D721Med (cell line): ENCODE data around the gene CDADC1.
"Not testable (repeated sequence)": the region's sequence is repeated elsewhere in the genome, so short reads cannot be mapped to it uniquely, and the experiment has no call there.

Source experiments
- DNase-seq: peaks from one replicate; pipeline ENCODE4 v3.0.0; 2011; ENCODE audit warnings: low spot score; ENCODE audit not compliant: insufficient read length
- FAIRE-seq: peaks from 2 replicates; lab custom pipeline; 2011; peaks lifted over from hg19 to GRCh38; lab: Jason Lieb, UNC
- CTCF ChIP-seq: IDR thresholded peaks from 2 replicates; pipeline ENCODE4 v1.5.1; 2012; ENCODE audit warnings: mild to moderate bottlenecking, control low read depth; ENCODE audit not compliant: insufficient read depth; ENCODE audit errors: missing control alignments

The CDADC1 gene

DNA sequence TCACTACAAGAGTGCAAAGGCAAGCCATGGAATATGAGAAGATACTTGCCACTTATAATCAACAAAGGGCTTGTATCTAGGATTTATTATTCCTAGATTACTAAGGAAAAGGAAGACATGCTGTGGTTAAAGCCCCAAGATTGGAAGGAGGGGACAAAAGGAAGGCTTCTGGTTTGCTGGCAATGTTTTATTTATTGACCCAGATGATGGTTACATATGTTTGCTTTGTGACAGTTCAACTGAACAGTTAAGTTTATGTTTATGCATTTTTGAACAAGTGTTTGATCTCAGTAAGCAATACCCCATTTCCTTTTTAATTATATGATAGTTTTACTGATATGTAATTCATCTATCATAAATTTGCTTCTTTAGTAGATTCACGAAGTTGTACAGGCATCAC, 40.3 kb downstream of the CDADC1 start:
- no peak for TF ChIP-seq CTCF
- no peak for DNase-seq
- no peak for FAIRE-seq

DNA sequence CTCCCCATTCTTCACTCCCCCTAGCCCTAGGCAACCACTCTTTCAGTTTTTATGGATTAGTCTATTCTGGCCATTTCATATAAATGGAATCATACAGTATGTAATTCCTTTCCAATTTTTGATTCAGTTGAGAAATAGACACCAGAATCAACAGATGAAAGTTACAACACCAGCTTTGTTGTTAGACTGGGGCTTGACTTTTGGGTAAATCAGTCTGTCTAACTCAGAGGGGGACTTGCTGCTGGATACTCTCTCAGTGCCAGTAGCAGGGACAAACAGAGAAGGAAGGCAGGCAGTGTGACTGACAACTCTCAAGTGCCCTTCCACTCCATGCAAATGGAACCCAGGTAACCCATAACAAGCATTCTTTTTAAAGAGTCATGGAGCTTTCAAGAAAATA, 40.7 kb downstream of the CDADC1 start:
- no peak for TF ChIP-seq CTCF
- no peak for DNase-seq
- FAIRE-seq = no peak

DNA sequence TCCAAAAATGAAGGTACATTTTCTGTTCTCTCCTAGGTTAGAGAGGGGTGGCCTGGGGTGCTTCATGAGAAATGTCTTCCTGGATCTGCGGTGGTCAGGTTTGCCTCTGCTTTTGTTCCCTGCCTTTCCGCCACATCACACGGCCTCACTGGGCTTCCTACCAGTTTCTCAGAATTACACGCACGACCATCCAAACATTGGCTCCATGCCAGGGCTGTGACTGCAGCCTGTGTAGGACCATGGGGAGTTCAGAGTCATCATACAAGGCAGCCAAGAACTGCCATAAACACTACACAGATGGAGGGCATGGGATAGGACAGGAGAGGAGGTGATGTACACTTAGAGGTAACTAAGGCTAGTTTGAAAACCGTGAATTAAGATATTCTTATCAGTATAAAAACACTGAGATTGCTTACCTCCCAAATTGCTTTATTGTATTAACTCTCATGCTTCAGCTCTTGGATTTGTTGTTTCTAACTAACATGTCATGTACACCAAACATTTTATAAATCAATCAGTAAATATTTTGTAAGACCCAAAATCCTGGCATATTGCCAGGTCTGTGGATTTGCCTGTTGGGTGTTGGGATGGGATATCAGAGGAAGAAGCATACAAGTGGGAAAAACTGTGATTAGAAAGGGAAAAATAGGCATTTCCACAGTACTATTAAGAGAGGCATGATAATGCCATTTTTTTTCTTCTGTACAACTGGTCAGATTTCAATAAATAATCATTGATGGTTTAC, 45.2 kb downstream of the CDADC1 start:
- TF ChIP-seq CTCF = no peak
- FAIRE-seq (no peak), DNase-seq (no peak)

DNA sequence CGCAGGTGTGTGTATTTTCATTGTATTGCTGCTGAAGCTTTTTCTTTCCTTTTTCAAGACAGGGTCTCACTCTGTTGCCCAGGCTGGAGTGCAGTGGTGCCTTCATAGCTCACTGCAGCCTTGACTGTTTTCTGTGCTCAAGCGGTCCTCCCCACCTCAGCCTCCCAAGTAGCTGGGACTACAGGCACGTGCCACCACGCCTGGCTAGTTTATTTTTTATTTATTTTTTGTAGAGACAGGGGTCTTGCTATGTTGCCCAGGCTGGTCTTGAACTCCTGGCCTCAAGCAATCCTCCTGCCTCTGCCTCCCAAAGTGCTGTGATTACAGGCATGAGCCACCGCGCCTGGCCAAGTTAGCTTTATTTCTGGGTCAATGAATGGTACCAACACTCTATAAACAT, 47.0 kb downstream of the CDADC1 start:
- not testable (repeated sequence) for FAIRE-seq, DNase-seq

DNA sequence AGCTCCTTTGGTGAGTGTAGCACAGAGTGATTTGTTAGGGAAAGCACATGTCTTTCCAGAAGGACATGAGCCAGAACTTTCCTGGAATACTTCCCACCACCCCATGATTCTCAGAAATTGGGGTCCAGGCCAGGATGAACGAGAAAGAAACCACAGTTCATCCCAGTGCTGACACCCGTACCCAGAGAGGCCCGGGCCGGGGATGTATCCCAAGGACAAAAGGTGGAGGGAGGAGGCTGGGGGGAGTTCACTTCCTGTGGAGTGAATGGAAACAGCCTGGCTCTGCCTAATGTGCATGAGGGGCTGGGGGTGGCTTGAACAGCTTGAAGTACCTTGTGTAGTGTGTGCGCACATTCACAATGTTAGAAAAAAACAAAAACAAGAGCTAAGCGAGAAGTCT, 47.5 kb downstream of the CDADC1 start:
- no peak for DNase-seq
- no peak for FAIRE-seq
- TF ChIP-seq CTCF = no peak

GRCh38 chr13:49296659-49297058, 48.9 kb downstream of the CDADC1 start:
- no peak for TF ChIP-seq CTCF
- no peak for DNase-seq
- no peak for FAIRE-seq

DNA sequence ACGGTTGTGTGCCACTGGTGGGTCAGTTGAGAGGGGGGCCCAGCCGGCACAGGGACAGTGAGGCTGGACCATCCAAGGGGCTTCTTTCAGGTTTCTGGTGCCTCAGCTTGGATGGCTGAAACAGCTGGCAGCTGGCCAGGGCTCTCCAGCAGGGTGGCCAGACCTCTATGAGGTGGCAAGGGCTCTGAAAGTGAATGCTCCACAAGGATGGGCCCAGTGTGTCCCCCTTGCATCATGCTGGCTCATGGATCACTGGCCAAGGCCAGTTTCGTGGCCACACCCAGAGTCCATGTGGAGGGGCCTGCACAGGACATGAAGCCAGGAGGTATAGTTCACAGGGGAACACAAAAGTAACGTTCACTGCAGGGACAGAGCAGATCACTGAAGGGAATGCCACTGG, 49.6 kb downstream of the CDADC1 start:
- no peak for TF ChIP-seq CTCF
- FAIRE-seq (no peak), DNase-seq (no peak)
